ENCODE data around the gene DOK7.
"Not testable (repeated sequence)": the region's sequence is repeated elsewhere in the genome, so short reads cannot be mapped to it uniquely, and the experiment has no call there.

The DOK7 gene

DNA sequence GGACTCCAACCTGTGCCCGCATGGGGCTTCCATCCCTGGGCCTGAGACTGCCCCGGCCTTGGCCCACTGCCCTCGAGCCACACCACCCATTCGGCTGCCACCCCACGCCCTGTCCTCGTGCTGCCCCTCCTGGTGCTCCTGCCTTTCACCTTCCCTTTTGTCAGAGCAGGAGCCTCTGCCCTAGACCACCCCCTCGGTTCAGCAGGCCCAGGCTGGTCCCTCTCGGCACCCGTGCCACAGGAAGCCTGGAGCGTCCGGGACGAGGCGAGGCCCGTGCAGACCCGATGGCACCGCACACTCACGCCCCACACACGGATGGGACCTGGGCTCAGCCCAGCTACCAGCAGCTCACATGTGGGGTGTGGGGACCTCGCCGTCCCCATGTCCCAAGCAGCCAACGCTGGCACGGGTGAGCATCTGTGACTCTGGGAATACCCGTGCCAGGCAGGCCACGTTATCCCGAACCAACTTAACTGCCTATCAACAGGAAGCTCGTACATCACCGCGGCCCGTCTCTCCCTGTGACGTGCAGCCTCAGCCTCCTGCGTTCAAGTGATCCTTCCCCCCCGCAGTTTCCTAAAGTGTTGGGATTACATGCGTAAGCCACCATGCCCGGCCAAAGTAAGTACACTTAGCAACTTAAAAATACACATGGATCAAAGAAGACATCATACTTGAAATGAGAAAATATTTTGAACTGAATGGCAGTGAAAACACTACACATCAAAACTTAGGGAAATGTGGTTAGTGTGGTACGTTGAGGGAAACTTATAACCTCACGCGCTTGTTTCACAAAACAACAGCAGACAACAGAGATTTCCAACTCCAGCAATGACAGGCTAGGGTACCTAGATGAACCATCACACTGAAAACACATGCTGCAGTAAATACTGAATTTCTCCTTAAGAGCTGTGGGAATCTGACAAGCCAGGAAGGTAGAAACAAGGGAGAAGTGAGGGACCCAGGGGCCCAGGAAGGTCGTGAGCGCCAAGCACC lies 40.1 kb downstream of the DOK7 start:
- no peak for DNase-seq (ENCODE audit: low spot score)

- DNase-seq (ENCODE audit: low spot score), result no peak
These were observed 42.1 kb downstream of the DOK7 start for GRCh38 chr4:3505231-3505630.

- DNase-seq (ENCODE audit: low spot score), result no peak
These were observed 45.4 kb downstream of the DOK7 start for GRCh38 chr4:3508542-3508941.

- DNase-seq (ENCODE audit: low spot score), result no peak
These were observed 47.4 kb downstream of the DOK7 start for GRCh38 chr4:3510481-3510880.

DNA sequence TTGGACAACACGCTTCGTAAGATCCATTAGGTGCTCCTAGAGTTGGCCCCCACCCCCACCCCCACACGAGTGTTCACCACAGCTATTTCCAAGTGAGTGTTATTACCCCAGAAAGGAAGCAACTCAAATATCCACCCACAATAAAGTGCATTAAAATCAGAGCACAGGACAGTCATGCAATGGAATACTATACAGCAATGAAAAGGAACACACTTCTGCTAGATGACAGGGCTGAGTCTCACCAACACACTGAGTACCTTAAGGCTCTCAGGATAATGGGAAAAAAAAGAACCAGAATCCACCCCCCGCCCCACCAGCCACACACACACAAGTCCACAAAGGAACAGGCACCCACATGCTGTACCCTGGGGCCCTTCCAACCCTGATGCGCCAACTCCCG lies 48.1 kb downstream of the DOK7 start:
- DNase-seq (ENCODE audit: low spot score), result no peak

GRCh38 chr4:3511601-3512000 lies 48.5 kb downstream of the DOK7 start:
- DNase-seq (ENCODE audit: low spot score), result not testable (repeated sequence)

DNA sequence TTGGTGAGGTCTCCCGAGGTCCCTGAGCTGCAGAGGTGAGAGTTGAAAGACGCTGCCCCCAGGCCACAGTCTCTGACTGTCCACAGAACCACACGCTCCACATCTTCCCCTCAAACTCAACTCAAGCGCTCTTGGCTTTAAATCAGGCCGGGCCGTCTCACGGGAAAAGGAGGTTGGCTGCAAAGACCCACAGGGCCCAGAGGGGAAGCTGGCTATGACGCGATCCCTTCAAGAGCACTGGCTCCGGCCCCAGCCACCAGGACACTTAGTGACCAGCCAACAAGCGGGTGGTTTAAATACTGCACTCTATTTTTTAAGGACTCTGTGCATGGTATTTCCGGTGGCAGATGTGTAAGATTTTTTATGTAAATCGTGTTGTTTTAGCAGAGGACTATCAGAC lies 49.2 kb downstream of the DOK7 start:
- no peak for DNase-seq (ENCODE audit: low spot score)

GRCh38 chr4:3512719-3513118 lies 49.6 kb downstream of the DOK7 start:
- DNase-seq (ENCODE audit: low spot score), result no peak

- no peak for DNase-seq (ENCODE audit: low spot score)
These were observed 50.7 kb downstream of the DOK7 start for GRCh38 chr4:3513807-3514206.

DNA sequence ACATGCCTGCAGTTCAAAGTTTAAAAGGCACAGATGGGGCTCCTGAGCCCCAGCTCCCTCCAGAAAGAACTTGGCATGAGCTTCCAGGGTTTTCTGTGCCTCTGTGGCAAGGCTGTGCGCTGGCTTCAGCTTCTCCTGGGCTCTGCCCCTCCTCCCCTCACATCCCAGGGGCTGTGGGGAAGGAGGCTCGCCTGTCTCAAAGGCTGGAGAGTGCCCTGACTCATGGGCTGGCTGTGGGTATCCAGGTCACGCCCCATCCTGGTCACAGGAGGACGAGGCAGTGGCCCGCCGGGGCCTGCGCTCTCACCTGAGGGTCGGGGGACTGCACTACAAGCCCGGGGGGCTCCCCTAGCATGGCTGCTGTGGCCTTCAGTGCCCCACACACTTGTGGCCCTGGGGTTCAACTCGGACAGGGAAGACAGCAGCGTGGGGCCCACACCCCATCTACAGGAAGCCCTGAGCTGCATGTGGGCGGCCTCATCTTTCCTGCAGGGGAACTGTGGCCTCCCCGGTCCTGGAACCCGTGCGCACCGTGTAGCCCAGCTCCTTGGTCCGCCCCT lies 51.2 kb downstream of the DOK7 start:
- no peak for DNase-seq (ENCODE audit: low spot score)

DNA sequence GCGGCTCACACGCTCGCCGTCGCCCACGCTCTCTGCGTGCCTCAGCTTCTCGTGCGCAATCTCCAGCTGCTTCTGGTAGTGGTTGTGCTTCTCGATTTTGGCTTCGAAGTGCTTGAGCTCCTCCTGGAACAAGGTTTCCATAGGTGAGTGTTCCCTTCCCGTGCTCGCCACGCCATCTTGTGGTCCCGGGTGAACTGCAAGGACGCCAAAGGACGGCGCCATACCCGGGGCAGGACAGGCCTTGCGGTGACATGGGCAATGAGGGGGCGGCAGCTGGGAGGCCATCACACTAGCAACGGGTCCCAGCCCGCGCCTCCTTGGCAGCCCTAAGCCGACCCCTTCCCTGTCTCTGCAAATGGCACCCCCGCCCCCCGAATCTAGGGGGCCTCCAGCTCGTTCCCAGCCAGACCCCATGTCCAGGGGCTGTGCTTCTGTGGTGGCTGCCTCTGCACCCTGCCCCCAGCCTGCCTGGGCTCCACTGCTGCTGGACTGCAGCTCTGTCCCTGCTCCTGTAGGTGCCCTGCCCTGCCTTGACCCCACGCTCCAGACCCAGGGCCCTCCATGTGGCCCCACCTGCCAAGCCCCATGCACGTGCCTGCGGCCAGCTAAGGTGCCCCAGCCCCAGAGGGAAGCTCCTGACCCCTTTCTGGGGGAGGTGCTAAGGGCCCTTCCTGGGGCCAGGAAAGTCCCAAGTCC lies 51.8 kb downstream of the DOK7 start:
- DNase-seq (ENCODE audit: low spot score), result no peak

- DNase-seq (ENCODE audit: low spot score), result no peak
These were observed 52.5 kb downstream of the DOK7 start for GRCh38 chr4:3515646-3516045.

- no peak for DNase-seq (ENCODE audit: low spot score)
These were observed 53.1 kb downstream of the DOK7 start for GRCh38 chr4:3516061-3516835.

- no peak for DNase-seq (ENCODE audit: low spot score)
These were observed 54.0 kb downstream of the DOK7 start for GRCh38 chr4:3516836-3517730.

- no peak for DNase-seq (ENCODE audit: low spot score)
These were observed 54.8 kb downstream of the DOK7 start for GRCh38 chr4:3517731-3518510.

- no peak for DNase-seq (ENCODE audit: low spot score)
These were observed 55.4 kb downstream of the DOK7 start for GRCh38 chr4:3518511-3518880.

- DNase-seq (ENCODE audit: low spot score), result no peak
These were observed 55.8 kb downstream of the DOK7 start for GRCh38 chr4:3518941-3519340.

GRCh38 chr4:3519468-3520264 lies 56.6 kb downstream of the DOK7 start:
- no peak for DNase-seq (ENCODE audit: low spot score)

GRCh38 chr4:3520276-3520675 lies 57.2 kb downstream of the DOK7 start:
- DNase-seq (ENCODE audit: low spot score), result no peak
